ENCODE results near the gene PHF21B.
"Not testable (repeated sequence)": the region's sequence is repeated elsewhere in the genome, so short reads cannot be mapped to it uniquely, and the experiment has no call there.

Gene PHF21B

DNA sequence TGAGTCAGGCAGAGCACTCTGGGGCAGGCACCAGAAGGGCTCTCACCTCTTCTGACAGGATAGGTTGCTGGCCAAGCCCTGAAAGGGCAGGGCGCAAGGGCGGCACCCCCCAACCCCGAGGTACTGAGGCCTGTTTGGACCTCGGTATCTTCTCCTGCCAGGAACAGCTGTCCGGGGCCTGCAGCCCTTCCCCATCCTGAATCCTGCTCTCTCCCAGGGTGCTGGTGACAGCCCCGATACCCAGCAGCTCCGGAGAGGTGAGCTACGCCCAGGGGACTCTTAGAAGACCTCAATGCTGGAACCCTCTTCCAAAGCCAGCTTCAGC, 79.1 kb downstream of the PHF21B start:
- no peak for DNase-seq

GRCh38 chr22:44930016-44930710, 79.6 kb downstream of the PHF21B start:
- DNase-seq: no peak

- DNase-seq: no peak
These were observed 80.3 kb downstream of the PHF21B start for GRCh38 chr22:44929359-44930015.

DNA sequence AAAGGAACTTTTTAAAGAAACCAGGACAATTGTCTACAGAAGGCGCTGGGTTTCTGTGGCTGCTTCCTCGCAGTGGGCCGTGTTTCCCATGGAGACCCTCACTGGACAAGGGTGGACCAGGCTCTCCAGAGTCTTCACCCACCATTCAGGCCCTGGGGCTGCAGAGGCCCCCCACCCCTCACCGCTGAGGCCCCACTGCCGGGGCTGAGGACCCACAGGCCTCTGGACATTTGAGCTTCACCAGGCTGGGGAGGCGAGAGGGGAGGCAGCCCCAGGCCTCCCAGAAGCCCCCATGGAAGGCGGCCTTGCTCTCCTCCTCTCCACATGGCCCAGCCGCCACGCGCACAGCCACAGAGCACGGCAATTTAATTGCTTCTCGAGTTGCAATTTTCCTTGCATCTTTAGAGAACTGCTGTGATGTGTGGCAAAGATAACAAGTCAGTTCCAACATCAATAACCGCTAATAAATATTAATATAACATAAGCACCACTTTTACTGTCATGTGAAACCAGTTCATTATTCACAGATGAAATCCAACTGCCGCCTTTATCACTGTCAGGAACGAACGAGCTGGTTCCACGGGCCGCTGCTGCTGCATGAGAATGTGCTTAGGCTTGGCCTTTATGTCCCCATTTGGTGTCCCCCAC, 81.0 kb downstream of the PHF21B start:
- DNase-seq: no peak

- DNase-seq: no peak
These were observed 81.7 kb downstream of the PHF21B start for GRCh38 chr22:44928136-44928463.

GRCh38 chr22:44927463-44928135, 82.2 kb downstream of the PHF21B start:
- DNase-seq: no peak

DNA sequence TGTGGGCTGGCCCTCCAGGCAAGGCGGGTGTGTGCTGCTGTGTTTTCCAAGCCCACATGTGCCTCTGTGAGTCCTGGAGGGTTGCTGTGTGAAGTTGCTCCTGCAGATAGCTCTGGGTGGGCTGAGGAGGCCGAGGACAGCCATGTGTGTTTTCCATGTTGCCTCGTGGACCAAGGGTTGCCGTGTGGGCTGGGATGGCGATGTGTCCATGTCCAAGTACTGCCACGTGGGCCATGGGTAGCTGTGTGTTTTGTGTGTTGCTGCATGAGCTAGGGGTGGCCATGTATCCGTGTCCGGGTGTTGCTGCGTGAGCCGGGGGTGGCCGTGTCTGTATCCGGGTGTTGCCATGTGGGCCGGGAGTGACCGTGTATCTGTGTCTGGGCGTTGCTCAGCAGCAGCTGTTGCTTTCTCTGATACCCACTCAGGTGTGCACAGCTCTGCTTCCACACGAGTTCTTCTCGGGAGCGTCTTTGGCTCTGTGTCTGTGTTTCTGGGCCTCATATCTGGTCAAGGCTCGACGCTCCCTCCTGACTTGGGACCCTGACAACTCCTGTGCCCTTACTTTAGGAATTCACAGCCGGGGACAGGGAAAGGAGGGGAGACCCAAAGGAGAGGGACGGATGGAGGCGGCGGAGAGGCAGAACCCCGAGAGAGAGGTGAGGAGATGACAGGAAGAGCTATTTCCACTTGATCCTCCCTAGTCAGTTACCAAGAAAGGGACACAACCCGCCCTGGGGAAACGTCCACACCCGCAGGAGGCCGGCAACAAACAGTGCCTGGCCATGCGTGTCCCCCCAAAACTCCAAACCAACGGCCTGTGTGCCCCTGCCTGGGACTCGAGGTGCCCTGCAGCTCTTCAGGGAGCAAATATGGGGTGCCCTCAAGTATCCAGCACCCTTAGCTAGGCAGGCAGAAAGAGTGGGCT, 83.1 kb downstream of the PHF21B start:
- no peak for DNase-seq

DNA sequence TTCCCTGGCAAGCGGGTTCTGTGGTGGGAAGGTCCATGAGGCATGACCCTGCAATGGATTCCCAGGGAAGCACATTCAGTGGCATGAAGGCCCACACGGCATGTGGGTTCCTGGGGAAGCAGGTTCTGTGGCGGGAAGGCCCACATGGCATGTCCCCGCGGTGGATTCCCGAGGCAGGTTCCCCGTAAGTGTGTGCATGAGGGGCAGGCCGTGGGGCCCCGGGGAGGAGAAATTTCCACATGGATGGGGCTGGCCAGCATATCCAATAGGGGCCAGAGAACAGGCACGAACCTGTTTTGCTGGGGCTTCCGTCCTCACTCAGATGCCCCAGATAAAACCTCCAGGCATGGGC, 83.7 kb downstream of the PHF21B start:
- no peak for DNase-seq

DNA sequence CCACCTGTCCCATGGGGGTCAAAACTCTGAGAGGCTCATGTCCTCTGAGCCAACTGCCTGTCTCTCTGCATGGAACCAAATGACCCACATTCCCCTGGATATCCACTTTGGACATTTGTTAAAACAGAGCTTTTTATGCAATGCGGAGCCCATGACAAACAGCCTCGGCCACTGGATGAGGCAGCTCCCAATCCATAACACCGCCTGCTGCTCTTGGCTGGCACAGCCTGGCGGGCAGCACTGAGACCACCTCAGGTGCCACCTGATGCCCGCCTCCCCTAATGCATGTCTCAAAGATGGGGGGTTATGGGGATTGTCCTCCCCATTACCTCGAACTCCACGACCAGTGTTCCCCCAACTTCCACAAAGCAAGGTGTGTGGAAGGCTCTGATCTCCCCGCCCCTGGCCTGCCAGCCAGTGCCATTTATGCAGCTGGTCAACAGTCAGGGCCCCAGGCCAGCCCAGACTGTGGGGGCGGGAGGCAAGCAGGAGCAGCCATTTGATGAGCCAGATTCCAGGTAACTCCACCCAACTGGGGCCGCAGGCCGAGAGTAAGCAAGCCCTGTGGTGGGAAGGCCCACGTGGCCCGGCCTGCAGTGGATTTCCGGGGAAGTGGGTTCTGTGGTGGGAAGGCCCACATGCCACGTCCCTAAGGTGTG, 84.2 kb downstream of the PHF21B start:
- DNase-seq: no peak

GRCh38 chr22:44924710-44925109, 85.1 kb downstream of the PHF21B start:
- DNase-seq: no peak

GRCh38 chr22:44924098-44924497, 85.7 kb downstream of the PHF21B start:
- no peak for DNase-seq

- DNase-seq: not testable (repeated sequence)
These were observed 88.0 kb downstream of the PHF21B start for GRCh38 chr22:44921766-44922165.

GRCh38 chr22:44920183-44920582, 89.6 kb downstream of the PHF21B start:
- no peak for DNase-seq

- no peak for DNase-seq
These were observed 90.1 kb downstream of the PHF21B start for GRCh38 chr22:44919691-44920090.

- DNase-seq: no peak
These were observed 90.8 kb downstream of the PHF21B start for GRCh38 chr22:44918925-44919392.

DNA sequence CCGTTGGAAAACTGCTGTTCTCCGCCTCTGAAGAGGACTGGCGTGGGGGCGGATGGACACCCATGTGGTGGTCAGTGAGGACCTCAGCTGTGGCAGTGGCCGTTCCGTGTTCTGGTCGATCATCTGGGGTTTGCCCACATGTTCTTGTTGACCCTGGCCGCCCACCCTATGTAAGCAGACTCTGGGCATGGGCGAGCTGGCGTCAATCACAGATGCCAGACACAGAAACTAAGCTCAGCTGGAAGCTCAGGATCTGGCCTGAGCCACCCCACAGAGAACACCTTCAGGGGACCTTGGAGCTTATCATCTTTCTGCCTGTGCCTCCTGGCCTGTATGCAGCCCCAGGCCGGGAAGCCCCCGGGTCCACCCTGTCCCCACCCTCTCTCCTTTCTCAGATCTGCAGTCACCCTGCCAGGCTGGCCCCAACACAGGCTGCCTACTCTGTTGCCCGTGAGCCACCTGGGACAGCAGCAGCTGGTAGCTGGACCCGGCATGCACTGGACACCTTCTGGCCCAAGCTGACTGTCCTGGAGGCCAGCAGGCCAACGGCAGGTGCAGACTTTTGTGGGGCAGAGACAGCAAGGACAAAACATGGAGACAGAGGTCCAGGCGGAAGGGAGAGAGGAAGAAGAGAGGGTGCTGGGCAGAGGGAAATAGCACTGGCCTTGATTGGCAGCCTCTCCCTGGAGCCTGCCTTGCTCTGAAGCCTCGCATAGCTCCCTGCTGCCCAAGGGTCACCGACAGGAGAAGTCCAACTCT, 91.5 kb downstream of the PHF21B start:
- no peak for DNase-seq

DNA sequence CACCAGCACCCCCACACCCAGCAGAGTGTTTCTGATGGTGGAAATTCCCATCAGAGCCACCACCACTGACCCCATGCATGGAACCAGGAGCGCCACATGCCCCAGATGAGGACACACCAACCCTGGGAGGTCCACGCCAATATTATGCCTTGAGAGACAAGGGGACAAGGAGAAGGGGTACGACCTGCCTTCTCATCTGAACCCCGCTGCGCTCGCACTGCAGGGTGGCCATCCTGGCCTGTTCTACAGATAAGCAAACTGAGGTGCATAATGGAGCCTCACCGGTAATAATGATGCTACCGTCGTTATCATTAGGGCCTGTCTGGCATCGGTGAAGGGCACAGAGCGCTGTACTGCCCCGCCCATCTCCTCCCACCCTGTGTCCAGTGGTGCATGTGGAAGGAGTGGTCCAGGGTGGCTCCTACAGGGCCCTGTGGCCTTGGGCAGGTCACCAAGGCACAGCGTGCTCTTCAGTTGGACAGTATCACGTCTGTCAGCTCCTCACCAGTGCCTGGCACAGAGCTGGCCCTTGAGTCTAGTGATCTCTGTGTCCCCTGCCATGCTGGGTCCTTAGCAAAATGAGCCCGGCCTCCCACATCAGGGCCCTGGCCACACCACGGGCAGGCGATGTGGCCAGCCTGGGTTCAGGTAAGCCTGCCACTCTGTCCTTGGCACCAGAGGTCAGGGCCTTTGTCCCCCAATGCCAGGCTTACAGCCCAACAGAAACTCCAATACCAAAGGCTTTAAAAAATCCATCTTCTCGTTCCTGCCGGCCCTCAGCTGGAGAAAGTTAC, 92.2 kb downstream of the PHF21B start:
- no peak for DNase-seq

- DNase-seq: no peak
These were observed 93.2 kb downstream of the PHF21B start for GRCh38 chr22:44916281-44917231.

GRCh38 chr22:44915441-44915840, 94.4 kb downstream of the PHF21B start:
- DNase-seq: no peak
